NCI-H446 treated with DMSO at 0.1 percent for 48 hours (cell line): Measurements from ENCODE around the gene KLK15.
"Not testable (repeated sequence)": the region's sequence is repeated elsewhere in the genome, so short reads cannot be mapped to it uniquely, and the experiment has no call there.

Experiments
- DNase-seq: peaks from one replicate; lab custom pipeline; 2025; lab: John Stamatoyannopoulos, UW

The KLK15 gene

GRCh38 chr19:50796128-50796633 is 37.2 kb downstream of the KLK15 start:
- DNase-seq: no peak

GRCh38 chr19:50795664-50796073 is 37.7 kb downstream of the KLK15 start:
- DNase-seq: no peak

GRCh38 chr19:50794876-50795663 is 38.3 kb downstream of the KLK15 start:
- no peak for DNase-seq

- no peak for DNase-seq
These were observed 39.1 kb downstream of the KLK15 start for GRCh38 chr19:50794074-50794875.

GRCh38 chr19:50793558-50794065 is 39.8 kb downstream of the KLK15 start:
- no peak for DNase-seq

GRCh38 chr19:50792272-50793250 is 40.8 kb downstream of the KLK15 start:
- no peak for DNase-seq

GRCh38 chr19:50791594-50792271 is 41.6 kb downstream of the KLK15 start:
- DNase-seq: no peak

GRCh38 chr19:50790922-50791467 is 42.4 kb downstream of the KLK15 start:
- no peak for DNase-seq

GRCh38 chr19:50790396-50790795 is 43.0 kb downstream of the KLK15 start, which contains the start of gene ACP4:
Gene ACP4 (plus strand): TSS chr19:50790415. CDS start chr19:50790415, 0 bp downstream.
- no peak for DNase-seq

GRCh38 chr19:50785329-50785728 is 48.0 kb downstream of the KLK15 start:
- no peak for DNase-seq

- DNase-seq: no peak
These were observed 48.7 kb downstream of the KLK15 start for GRCh38 chr19:50784710-50785109.

GRCh38 chr19:50783848-50784152 is 49.6 kb downstream of the KLK15 start:
- not testable (repeated sequence) for DNase-seq

- no peak for DNase-seq
These were observed 52.5 kb downstream of the KLK15 start for GRCh38 chr19:50780753-50781435.

- no peak for DNase-seq
These were observed 53.6 kb downstream of the KLK15 start for GRCh38 chr19:50779504-50780457.

- no peak for DNase-seq
These were observed 54.4 kb downstream of the KLK15 start for GRCh38 chr19:50778906-50779430.

GRCh38 chr19:50777830-50778303 is 55.5 kb downstream of the KLK15 start:
- no peak for DNase-seq

GRCh38 chr19:50777261-50777660 is 56.1 kb downstream of the KLK15 start:
- no peak for DNase-seq

- DNase-seq: no peak
These were observed 57.2 kb downstream of the KLK15 start for GRCh38 chr19:50776131-50776530.
